ENCODE data around the gene FOXD2. TPM values are rescaled to one million over a fixed set of nuclear protein-coding genes. Genes with fewer than 3 reads are reported as not detected.

The FOXD2 gene
- polyA plus RNA-seq (2013, experiment 1 of 4): not detected
- polyA plus RNA-seq (2013, experiment 2 of 4): 0.05 TPM
- 0.16 TPM for polyA plus RNA-seq (2013, experiment 3 of 4)
- polyA plus RNA-seq (2013, experiment 4 of 4): 0.08 TPM

DNA sequence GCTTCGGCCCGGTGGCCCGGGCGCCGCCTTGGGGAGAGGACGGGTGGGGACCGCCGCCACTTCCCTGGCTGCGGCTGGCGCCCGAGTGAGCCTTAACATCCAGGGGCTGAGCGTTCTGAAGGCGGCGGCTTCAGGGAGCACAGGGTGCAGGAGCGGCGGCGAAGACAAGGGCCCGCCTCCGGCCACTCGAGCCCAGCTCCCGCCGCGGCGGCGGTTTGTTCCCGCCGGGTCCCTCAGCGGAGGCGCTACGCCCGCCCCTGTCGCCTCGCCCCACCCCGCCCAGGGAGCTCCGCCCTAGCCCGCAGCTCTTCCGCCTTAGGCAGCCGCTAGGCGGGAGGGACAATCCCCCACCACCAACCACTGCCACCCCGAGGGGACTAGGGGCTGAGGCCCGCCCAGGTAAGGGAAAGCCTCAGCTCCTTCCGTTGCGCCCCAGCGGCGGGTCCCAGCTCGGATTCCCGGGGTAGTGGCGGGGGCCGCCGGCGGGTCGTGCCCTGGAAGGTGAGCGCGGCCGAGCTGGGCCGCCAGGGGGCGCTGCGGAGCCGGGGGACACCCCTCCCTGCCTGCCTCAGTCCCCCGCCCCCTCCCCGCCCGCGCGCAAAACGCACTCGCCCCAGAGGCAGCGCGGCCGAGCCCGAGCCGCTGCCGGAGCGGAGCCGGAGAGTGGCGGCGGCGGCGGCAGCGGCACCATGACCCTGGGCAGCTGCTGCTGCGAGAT, at the start of gene FOXD2:
TSS of gene FOXD2 (plus strand) at position 598 of the 718 bp plus-strand sequence. CDS start at position 690, 92 bp downstream.
- no peaks in the 10 kb centered on the region for H3K9me3 ChIP-seq (ENCODE audit: control insufficient read depth, low read length)
- no peak within 1 kb of the TSS for H3K27ac ChIP-seq (ENCODE audit: insufficient read depth, low read depth, low read length, poor library complexity, severe bottlenecking)
- H3K4me1 ChIP-seq (ENCODE audit: control insufficient read depth, insufficient read depth, low read length): peaks cover 27% of the 10 kb centered on the region
- WGBS, 2 experiments: 0 to 1% methylated on average over 80 of the region's 80 CpGs
- H3K27me3 ChIP-seq (ENCODE audit: control insufficient read depth, insufficient read depth, low read length, poor library complexity, severe bottlenecking): peaks cover 100% of the 10 kb centered on the region
- H3K4me3 ChIP-seq (ENCODE audit: insufficient read depth, low read depth, low read length): peak within 1 kb of the TSS; percentile 50
- no peaks in the 10 kb centered on the region for H3K36me3 ChIP-seq (ENCODE audit: control insufficient read depth, insufficient read depth, low read length)

DNA sequence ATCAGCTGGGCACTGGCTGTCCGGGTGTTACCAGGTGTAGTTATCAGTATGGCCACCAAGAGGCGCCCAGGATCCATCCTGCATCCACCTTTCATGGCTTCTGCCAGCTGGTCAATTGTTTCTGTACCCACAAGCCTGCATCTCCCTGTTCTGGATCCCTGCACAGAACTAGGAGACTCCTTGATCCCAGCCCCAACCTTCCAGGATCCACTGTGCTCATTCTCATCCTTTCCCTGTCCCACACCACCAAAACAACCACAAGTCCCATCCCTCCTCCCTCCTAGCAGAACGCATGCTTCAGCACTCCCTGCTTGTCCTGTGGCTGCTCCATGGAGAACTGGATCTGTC, 49.0 kb upstream of the FOXD2 start:
- Histone ChIP-seq H3K4me3 (ENCODE audit: insufficient read depth, low read depth, low read length) (no peak overlapping the region), H3K9me3 (ENCODE audit: control insufficient read depth, low read length) (no peaks in the 10 kb centered on the region)
- WGBS, 2 experiments: 29 to 32% methylated on average over 3 of the region's 3 CpGs

DNA sequence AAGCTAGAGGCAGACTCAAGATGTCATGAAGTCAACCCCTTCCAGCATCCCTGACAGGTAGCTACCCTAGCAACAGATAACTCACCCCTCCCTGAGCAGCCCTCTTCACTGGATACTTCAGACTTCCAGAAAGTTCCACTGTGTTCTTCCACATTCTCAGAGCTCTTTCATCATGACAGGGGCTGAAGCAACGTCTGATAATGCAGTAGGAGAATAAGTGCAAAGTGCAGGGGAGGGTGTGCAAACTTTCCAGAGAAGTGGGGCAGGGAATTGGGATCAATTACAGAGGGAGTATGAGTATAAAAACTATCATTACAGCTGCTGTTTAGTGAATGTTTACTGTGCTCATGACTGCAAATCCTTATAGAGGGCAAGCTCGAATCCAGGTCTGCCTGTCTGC, 48.1 kb upstream of the FOXD2 start:
- no peaks in the 10 kb centered on the region for H3K9me3 ChIP-seq (ENCODE audit: control insufficient read depth, low read length)

More for the DNA sequence above, 49.0 kb upstream of the FOXD2 start:
- Histone ChIP-seq H3K36me3 (ENCODE audit: control insufficient read depth, insufficient read depth, low read length) (no peaks in the 10 kb centered on the region), H3K27me3 (ENCODE audit: control insufficient read depth, insufficient read depth, low read length, poor library complexity, severe bottlenecking) (no peaks in the 10 kb centered on the region), H3K27ac (ENCODE audit: insufficient read depth, low read depth, low read length, poor library complexity, severe bottlenecking) (no peak overlapping the region), H3K4me1 (ENCODE audit: control insufficient read depth, insufficient read depth, low read length) (no peaks in the 10 kb centered on the region)

DNA sequence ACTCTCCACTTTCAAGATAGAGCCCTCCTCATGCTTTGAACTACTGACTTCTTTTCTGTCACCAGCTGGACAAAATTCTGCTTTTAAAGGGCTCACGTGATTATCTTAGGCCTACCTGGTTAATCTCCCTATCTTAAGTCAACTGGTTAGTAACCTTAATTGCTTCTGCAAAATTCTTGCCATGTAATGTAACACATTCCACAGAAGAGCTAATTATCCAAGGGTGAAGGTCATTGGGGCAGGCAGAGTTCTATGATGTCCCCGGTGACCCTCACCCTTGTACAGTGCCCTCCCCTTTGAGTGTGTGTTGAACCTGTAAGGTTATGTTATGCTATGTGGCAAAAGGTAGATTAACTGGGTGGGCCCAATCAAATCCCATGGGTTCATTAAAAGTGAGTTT, 47.0 kb upstream of the FOXD2 start:
- Histone ChIP-seq H3K27ac (ENCODE audit: insufficient read depth, low read depth, low read length, poor library complexity, severe bottlenecking) (no peak overlapping the region), H3K4me3 (ENCODE audit: insufficient read depth, low read depth, low read length) (no peak overlapping the region), H3K4me1 (ENCODE audit: control insufficient read depth, insufficient read depth, low read length) (no peaks in the 10 kb centered on the region), H3K36me3 (ENCODE audit: control insufficient read depth, insufficient read depth, low read length) (no peaks in the 10 kb centered on the region), H3K27me3 (ENCODE audit: control insufficient read depth, insufficient read depth, low read length, poor library complexity, severe bottlenecking) (no peaks in the 10 kb centered on the region), H3K9me3 (ENCODE audit: control insufficient read depth, low read length) (no peaks in the 10 kb centered on the region)
- 66 to 71% methylated on average over 2 of the region's 2 CpGs for WGBS, 2 experiments

More for the DNA sequence above, 48.1 kb upstream of the FOXD2 start:
- no peak overlapping the region for H3K4me3 ChIP-seq (ENCODE audit: insufficient read depth, low read depth, low read length)
- no peaks in the 10 kb centered on the region for H3K36me3 ChIP-seq (ENCODE audit: control insufficient read depth, insufficient read depth, low read length)
- no peak overlapping the region for H3K27ac ChIP-seq (ENCODE audit: insufficient read depth, low read depth, low read length, poor library complexity, severe bottlenecking)
- no peaks in the 10 kb centered on the region for H3K4me1 ChIP-seq (ENCODE audit: control insufficient read depth, insufficient read depth, low read length)
- H3K27me3 ChIP-seq (ENCODE audit: control insufficient read depth, insufficient read depth, low read length, poor library complexity, severe bottlenecking): no peaks in the 10 kb centered on the region
- 71 to 85% methylated on average over 1 to 2 of the region's 2 CpGs for WGBS, 2 experiments

DNA sequence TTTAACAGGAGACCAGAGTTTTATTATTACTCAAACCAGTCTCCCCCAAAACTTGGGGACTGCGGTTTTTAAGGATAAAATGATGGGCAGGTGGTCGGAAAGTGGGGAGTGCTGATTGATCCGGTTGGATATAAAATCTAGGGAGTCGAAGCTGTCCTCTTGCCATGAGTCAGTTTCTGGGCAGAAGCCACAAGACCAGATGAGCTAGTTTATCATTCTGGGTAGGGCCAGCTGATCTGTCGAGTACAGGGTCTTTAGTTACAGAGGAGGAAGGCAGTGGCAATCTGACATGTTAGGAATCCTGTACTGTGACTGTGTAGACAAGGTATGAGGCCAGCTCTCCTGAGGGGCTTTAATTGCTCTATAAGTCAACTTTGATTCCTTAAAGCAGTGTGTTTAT, 44.7 kb upstream of the FOXD2 start:
- Histone ChIP-seq H3K4me3 (ENCODE audit: insufficient read depth, low read depth, low read length) (no peak overlapping the region), H3K36me3 (ENCODE audit: control insufficient read depth, insufficient read depth, low read length) (no peaks in the 10 kb centered on the region), H3K27ac (ENCODE audit: insufficient read depth, low read depth, low read length, poor library complexity, severe bottlenecking) (no peak overlapping the region), H3K9me3 (ENCODE audit: control insufficient read depth, low read length) (no peaks in the 10 kb centered on the region), H3K27me3 (ENCODE audit: control insufficient read depth, insufficient read depth, low read length, poor library complexity, severe bottlenecking) (peaks cover 8% of the 10 kb centered on the region), H3K4me1 (ENCODE audit: control insufficient read depth, insufficient read depth, low read length) (no peaks in the 10 kb centered on the region)
- 91 to 93% methylated on average over 5 of the region's 5 CpGs for whole genome bisulfite sequencing, 2 experiments

DNA sequence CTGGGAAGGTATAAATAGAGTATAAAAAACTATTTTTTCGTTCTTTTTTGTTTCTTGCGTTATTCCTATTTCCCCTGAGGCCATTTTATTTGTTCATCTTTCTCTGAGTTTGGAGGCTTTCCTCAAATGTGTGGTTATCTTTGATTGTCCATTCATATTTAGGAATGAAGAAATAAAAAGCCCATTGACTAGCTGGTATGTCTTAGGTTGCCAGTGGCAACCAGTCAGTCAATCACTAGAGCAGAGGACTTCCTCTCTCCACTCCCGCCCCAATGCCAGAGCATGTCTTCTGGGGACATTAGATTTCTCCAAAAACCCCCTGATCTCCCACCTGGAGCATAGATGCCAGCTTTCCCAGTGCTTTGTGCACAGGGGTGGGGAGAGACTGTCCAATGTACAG, 42.4 kb upstream of the FOXD2 start:
- WGBS, 2 experiments: 90 to 95% methylated on average over 3 of the region's 3 CpGs
- Histone ChIP-seq H3K27me3 (ENCODE audit: control insufficient read depth, insufficient read depth, low read length, poor library complexity, severe bottlenecking) (peaks cover 11% of the 10 kb centered on the region), H3K4me1 (ENCODE audit: control insufficient read depth, insufficient read depth, low read length) (no peaks in the 10 kb centered on the region), H3K9me3 (ENCODE audit: control insufficient read depth, low read length) (no peaks in the 10 kb centered on the region), H3K4me3 (ENCODE audit: insufficient read depth, low read depth, low read length) (no peak overlapping the region), H3K27ac (ENCODE audit: insufficient read depth, low read depth, low read length, poor library complexity, severe bottlenecking) (no peak overlapping the region), H3K36me3 (ENCODE audit: control insufficient read depth, insufficient read depth, low read length) (no peaks in the 10 kb centered on the region)

DNA sequence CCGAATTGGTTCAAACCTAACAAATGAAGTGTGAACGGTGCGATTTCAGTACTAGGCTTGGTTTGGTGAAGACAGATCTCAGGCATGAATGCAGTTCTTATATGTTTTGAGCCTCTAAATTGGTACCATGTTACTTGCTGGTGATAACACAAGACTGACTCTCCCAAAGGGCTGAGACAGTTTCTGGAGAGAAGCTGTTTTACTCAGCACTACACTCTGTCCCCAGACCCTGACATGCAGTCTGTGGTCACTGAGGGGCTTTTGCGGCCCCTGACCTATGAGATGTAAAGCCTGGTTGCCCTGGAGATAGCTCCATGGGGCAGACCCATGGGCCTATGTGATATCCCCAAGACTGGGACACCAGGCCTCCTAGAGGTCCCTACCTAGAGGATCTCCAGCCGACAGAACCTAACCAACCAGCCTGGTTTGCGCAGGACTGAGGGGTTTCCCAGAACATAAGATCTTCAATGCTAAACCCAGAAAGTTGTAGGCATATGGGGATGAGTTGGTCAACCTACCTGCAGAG, 41.1 kb upstream of the FOXD2 start:
- H3K27me3 ChIP-seq (ENCODE audit: control insufficient read depth, insufficient read depth, low read length, poor library complexity, severe bottlenecking): peaks cover 14% of the 10 kb centered on the region
- H3K27ac ChIP-seq (ENCODE audit: insufficient read depth, low read depth, low read length, poor library complexity, severe bottlenecking): no peak overlapping the region
- H3K4me1 ChIP-seq (ENCODE audit: control insufficient read depth, insufficient read depth, low read length): no peaks in the 10 kb centered on the region
- no peaks in the 10 kb centered on the region for H3K36me3 ChIP-seq (ENCODE audit: control insufficient read depth, insufficient read depth, low read length)
- H3K4me3 ChIP-seq (ENCODE audit: insufficient read depth, low read depth, low read length): no peak overlapping the region
- 83 to 85% methylated on average over 6 of the region's 6 CpGs for WGBS, 2 experiments
- H3K9me3 ChIP-seq (ENCODE audit: control insufficient read depth, low read length): no peaks in the 10 kb centered on the region

DNA sequence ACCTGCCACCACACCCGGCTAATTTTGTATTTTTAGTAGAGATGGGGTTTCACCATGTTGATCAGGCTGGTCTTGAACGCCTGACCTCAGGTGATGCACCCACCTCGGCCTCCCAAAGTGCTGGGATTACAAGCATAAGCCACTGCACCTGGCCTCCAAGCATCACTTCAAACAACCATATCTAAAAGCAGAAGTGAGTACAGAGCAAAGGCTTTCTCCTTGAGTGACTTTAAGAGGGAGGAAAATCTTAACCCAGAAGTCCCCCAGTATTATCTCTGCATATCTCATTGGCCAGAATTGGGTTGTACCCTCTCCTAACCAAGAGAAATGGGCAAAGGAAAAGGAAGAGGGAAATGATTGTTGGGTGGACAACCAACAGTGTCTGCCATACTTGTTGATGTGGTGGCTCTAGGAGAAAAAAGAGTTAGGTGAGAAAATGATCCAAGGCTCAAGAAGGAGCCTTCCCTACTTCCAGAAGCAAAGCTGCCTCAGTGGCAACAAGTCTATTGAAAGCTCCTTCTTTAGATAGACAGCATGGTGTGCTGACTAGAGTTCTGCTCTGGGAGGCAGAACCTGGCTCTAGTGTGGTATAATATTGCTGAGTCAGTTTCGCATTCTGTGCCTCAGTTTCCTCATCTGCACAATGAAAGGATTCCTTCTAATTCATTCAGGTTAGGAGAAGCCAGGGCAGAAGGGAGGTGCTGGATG, 38.6 kb upstream of the FOXD2 start:
- H3K9me3 ChIP-seq (ENCODE audit: control insufficient read depth, low read length): no peaks in the 10 kb centered on the region
- no peak overlapping the region for H3K4me3 ChIP-seq (ENCODE audit: insufficient read depth, low read depth, low read length)
- peaks cover 19% of the 10 kb centered on the region for H3K27me3 ChIP-seq (ENCODE audit: control insufficient read depth, insufficient read depth, low read length, poor library complexity, severe bottlenecking)
- no peak overlapping the region for H3K27ac ChIP-seq (ENCODE audit: insufficient read depth, low read depth, low read length, poor library complexity, severe bottlenecking)
- no peaks in the 10 kb centered on the region for H3K36me3 ChIP-seq (ENCODE audit: control insufficient read depth, insufficient read depth, low read length)
- 85 to 93% methylated on average over 4 of the region's 4 CpGs for WGBS, 2 experiments
- no peaks in the 10 kb centered on the region for H3K4me1 ChIP-seq (ENCODE audit: control insufficient read depth, insufficient read depth, low read length)

DNA sequence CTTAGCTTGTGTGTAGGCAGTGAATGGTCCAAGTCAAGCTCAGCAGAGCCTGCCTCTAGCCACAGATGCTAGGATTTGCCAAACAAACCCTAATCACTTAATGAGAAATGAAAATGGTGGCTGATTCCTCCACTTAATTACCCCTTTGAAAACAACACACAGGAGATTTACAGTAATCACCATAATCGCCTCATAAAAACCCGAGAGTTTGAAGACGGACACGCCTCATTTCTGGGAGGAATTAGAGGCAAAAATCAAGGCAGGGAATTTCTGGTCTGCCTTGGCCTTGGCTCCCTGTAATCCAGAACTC, 38.0 kb upstream of the FOXD2 start:
- Histone ChIP-seq H3K9me3 (ENCODE audit: control insufficient read depth, low read length) (no peaks in the 10 kb centered on the region), H3K36me3 (ENCODE audit: control insufficient read depth, insufficient read depth, low read length) (no peaks in the 10 kb centered on the region), H3K4me3 (ENCODE audit: insufficient read depth, low read depth, low read length) (no peak overlapping the region), H3K27me3 (ENCODE audit: control insufficient read depth, insufficient read depth, low read length, poor library complexity, severe bottlenecking) (peaks cover 19% of the 10 kb centered on the region), H3K4me1 (ENCODE audit: control insufficient read depth, insufficient read depth, low read length) (no peaks in the 10 kb centered on the region), H3K27ac (ENCODE audit: insufficient read depth, low read depth, low read length, poor library complexity, severe bottlenecking) (no peak overlapping the region)
- WGBS, 2 experiments: 95 to 98% methylated on average over 4 of the region's 4 CpGs

DNA sequence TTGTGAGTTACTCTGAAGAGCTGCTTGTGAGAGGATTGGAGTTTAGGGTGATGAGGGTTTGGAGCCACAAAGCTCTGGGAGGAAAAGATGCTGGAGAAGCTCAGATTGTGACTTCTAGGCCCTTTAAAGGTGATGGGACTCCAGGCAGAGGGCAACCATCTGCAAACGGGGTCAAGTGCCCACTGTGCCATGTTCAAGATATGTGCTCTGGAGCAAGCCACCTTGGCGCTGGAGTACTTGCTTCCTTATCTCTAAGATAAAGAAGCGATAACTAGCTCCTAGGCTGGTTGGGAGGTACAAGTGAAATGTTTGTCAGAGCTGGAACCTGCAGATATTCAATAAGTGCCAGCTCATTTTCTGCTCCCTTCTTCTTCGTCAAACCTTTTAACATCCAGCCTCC, 36.1 kb upstream of the FOXD2 start:
- Histone ChIP-seq H3K9me3 (ENCODE audit: control insufficient read depth, low read length) (no peaks in the 10 kb centered on the region), H3K4me1 (ENCODE audit: control insufficient read depth, insufficient read depth, low read length) (no peaks in the 10 kb centered on the region), H3K36me3 (ENCODE audit: control insufficient read depth, insufficient read depth, low read length) (no peaks in the 10 kb centered on the region), H3K4me3 (ENCODE audit: insufficient read depth, low read depth, low read length) (no peak overlapping the region), H3K27ac (ENCODE audit: insufficient read depth, low read depth, low read length, poor library complexity, severe bottlenecking) (no peak overlapping the region), H3K27me3 (ENCODE audit: control insufficient read depth, insufficient read depth, low read length, poor library complexity, severe bottlenecking) (peaks cover 19% of the 10 kb centered on the region)
- WGBS, 2 experiments: 94% methylated on average over 4 of the region's 4 CpGs

Measured in ectodermal cell (in vitro differentiated cells).